ENCODE data around the gene CCDC92. TPM values are rescaled to one million over a fixed set of nuclear protein-coding genes. Genes with fewer than 3 reads are reported as not detected.

Gene CCDC92
- total RNA-seq, 4 donors from 2014 or later: 23.1 to 33.3 (median 30.9) TPM

- H3K27ac ChIP-seq: no peak overlapping the region
- TF ChIP-seq POLR2A (IDR thresholded peaks at IDR 0.05) (no peak), CTCF (IDR thresholded peaks at IDR 0.05) (no peak)
- no peak for DNase-seq
- H3K9me3 ChIP-seq: no peaks in the 10 kb centered on the region
- H3K27me3 ChIP-seq: no peaks in the 10 kb centered on the region
- H3K36me3 ChIP-seq: no peaks in the 10 kb centered on the region
- H3K4me3 ChIP-seq: no peak overlapping the region
- H3K4me1 ChIP-seq: no peaks in the 10 kb centered on the region
Observed at GRCh38 chr12:123890536-123890902, 82.1 kb downstream of the CCDC92 start.

GRCh38 chr12:123889848-123890535, 82.6 kb downstream of the CCDC92 start:
- H3K27me3 ChIP-seq: no peaks in the 10 kb centered on the region
- H3K4me3 ChIP-seq: no peak overlapping the region
- no peak overlapping the region for H3K27ac ChIP-seq
- no peak for DNase-seq
- no peak for TF ChIP-seq CTCF (IDR thresholded peaks at IDR 0.05)
- no peak for TF ChIP-seq POLR2A (IDR thresholded peaks at IDR 0.05)
- no peaks in the 10 kb centered on the region for H3K36me3 ChIP-seq
- no peaks in the 10 kb centered on the region for H3K9me3 ChIP-seq
- H3K4me1 ChIP-seq: no peaks in the 10 kb centered on the region

GRCh38 chr12:123888989-123889388, 83.6 kb downstream of the CCDC92 start:
- no peaks in the 10 kb centered on the region for H3K9me3 ChIP-seq
- H3K36me3 ChIP-seq: no peaks in the 10 kb centered on the region
- no peaks in the 10 kb centered on the region for H3K4me1 ChIP-seq
- H3K4me3 ChIP-seq: no peak overlapping the region
- no peaks in the 10 kb centered on the region for H3K27me3 ChIP-seq
- TF ChIP-seq CTCF (IDR thresholded peaks at IDR 0.05) (no peak), POLR2A (IDR thresholded peaks at IDR 0.05) (no peak)
- no peak for DNase-seq
- no peak overlapping the region for H3K27ac ChIP-seq

GRCh38 chr12:123886931-123887582, 85.6 kb downstream of the CCDC92 start:
- Histone ChIP-seq H3K36me3 (no peaks in the 10 kb centered on the region), H3K27ac (no peak overlapping the region), H3K9me3 (no peaks in the 10 kb centered on the region), H3K4me3 (no peak overlapping the region), H3K4me1 (no peaks in the 10 kb centered on the region), H3K27me3 (no peaks in the 10 kb centered on the region)
- no peak for DNase-seq
- TF ChIP-seq CTCF (IDR thresholded peaks at IDR 0.05) (no peak), POLR2A (IDR thresholded peaks at IDR 0.05) (no peak)

GRCh38 chr12:123886258-123886657, 86.4 kb downstream of the CCDC92 start:
- Histone ChIP-seq H3K27me3 (no peaks in the 10 kb centered on the region), H3K4me3 (no peak overlapping the region)
- TF ChIP-seq CTCF (IDR thresholded peaks at IDR 0.05) (no peak), POLR2A (IDR thresholded peaks at IDR 0.05) (no peak)

More at GRCh38 chr12:123886258-123886657, 86.4 kb downstream of the CCDC92 start:
- no peak for DNase-seq
- H3K36me3 ChIP-seq: no peaks in the 10 kb centered on the region
- H3K4me1 ChIP-seq: no peaks in the 10 kb centered on the region
- H3K9me3 ChIP-seq: no peaks in the 10 kb centered on the region
- H3K27ac ChIP-seq: no peak overlapping the region

Small RNA genes lying within 50 kb of the gene (small RNA-seq; reads per million reads assigned to genes)
- gene AC068790.4 (0 reads per million in 2 donors), gene AC068790.6 (0 reads per million in 2 donors)

Other genes starting within 250 kb of the CCDC92 start
- 1 to 10 TPM in 1 of 4 donors, under 1 TPM in 3; under 0.01 to 1.7 (median 0.28) TPM for gene DNAH10, start 210.5 kb downstream of the CCDC92 start, total RNA-seq
- 100 to 1,000 TPM in 3 of 4 donors, 10 to 100 TPM in 1; 75.9 to 160 (median 114) TPM for gene ZNF664, start 384 bp upstream of the CCDC92 start, total RNA-seq